RWPE2 (cell line): ENCODE data around the gene NBR1.
A peak's percentile ranks its signal among the peaks of the same experiment; 100 is the strongest.
"Not testable (repeated sequence)": the region's sequence is repeated elsewhere in the genome, so short reads cannot be mapped to it uniquely, and the experiment has no call there.

Source experiments
- ATAC-seq: fragments of 200-7000 bp; cut with Tn5 transposase; 3 replicates; pipeline ENCODE4 v1.9.1; 2021; ENCODE audit warnings: low read depth
- DNase-seq: peaks from one replicate; pipeline ENCODE4 v3.0.0-alpha.2; 2020; ENCODE audit warnings: low spot score
- H3K27ac ChIP-seq: fragments of 450-650 bp; 2 replicates; pipeline ENCODE4 v1.5.1; 2017; ENCODE audit warnings: mild to moderate bottlenecking; ENCODE audit not compliant: poor library complexity, severe bottlenecking
- H3K27me3 ChIP-seq: fragments of 250-450 bp; sonication (Bioruptor Pico); 2 replicates; pipeline ENCODE4 v1.5.1; 2021; ENCODE audit warnings: mild to moderate bottlenecking, moderate library complexity; ENCODE audit not compliant: insufficient read depth, poor library complexity, severe bottlenecking
- H3K36me3 ChIP-seq: fragments of 250-450 bp; sonication (Bioruptor Pico); 2 replicates; pipeline ENCODE4 v1.5.1; 2020; ENCODE audit warnings: low read depth, mild to moderate bottlenecking, moderate library complexity
- H3K4me1 ChIP-seq: fragments of 250-450 bp; sonication (Bioruptor Pico); 2 replicates; pipeline ENCODE4 v1.5.1; 2021; ENCODE audit warnings: mild to moderate bottlenecking, moderate library complexity; ENCODE audit not compliant: insufficient read depth, poor library complexity, severe bottlenecking
- H3K4me3 ChIP-seq: fragments of 250-450 bp; sonication (Bioruptor Pico); 2 replicates; pipeline ENCODE4 v1.5.1; 2021; ENCODE audit warnings: mild to moderate bottlenecking, moderate library complexity; ENCODE audit not compliant: severe bottlenecking
- H3K9me3 ChIP-seq: fragments of 250-450 bp; sonication (Bioruptor Pico); 2 replicates; pipeline ENCODE4 v1.5.1; 2021; ENCODE audit warnings: mild to moderate bottlenecking, moderate library complexity; ENCODE audit not compliant: severe bottlenecking
- CTCF ChIP-seq: fragments of 450-650 bp; IDR thresholded peaks from one replicate; pipeline ENCODE4 v1.5.1; 2017; ENCODE audit warnings: mild to moderate bottlenecking, moderate library complexity; ENCODE audit not compliant: poor library complexity, severe bottlenecking

Gene NBR1

GRCh38 chr17:43129671-43130010 is 41.4 kb upstream of the NBR1 start:
- Histone ChIP-seq H3K4me1 (peaks cover 15% of the 10 kb centered on the region), H3K27me3 (no peaks in the 10 kb centered on the region), H3K27ac (peak overlapping the region; percentile 98), H3K4me3 (peak overlapping the region; percentile 8), H3K36me3 (peaks cover 31% of the 10 kb centered on the region), H3K9me3 (no peaks in the 10 kb centered on the region)
- ATAC-seq (no peak), DNase-seq (no peak)
- TF ChIP-seq CTCF = no peak

- H3K9me3 ChIP-seq = no peaks in the 10 kb centered on the region
- no peak overlapping the region for H3K27ac ChIP-seq
- no peak for TF ChIP-seq CTCF
- no peak for ATAC-seq
- no peaks in the 10 kb centered on the region for H3K27me3 ChIP-seq
- peaks cover 15% of the 10 kb centered on the region for H3K4me1 ChIP-seq
- H3K36me3 ChIP-seq = peaks cover 31% of the 10 kb centered on the region
- no peak overlapping the region for H3K4me3 ChIP-seq
- DNase-seq = no peak
Observed at GRCh38 chr17:43132117-43132516, 38.9 kb upstream of the NBR1 start.

- not testable (repeated sequence) for H3K9me3 ChIP-seq, H3K4me3 ChIP-seq, H3K27ac ChIP-seq, ATAC-seq, H3K27me3 ChIP-seq, DNase-seq
- H3K36me3 ChIP-seq = peaks cover 26% of the 10 kb centered on the region
- H3K4me1 ChIP-seq = peaks cover 12% of the 10 kb centered on the region
Observed at GRCh38 chr17:43133439-43133838, 37.6 kb upstream of the NBR1 start.

GRCh38 chr17:43134774-43135453 is 36.1 kb upstream of the NBR1 start:
- ATAC-seq (no peak), DNase-seq (no peak)
- no peak overlapping the region for H3K27ac ChIP-seq
- peaks cover 25% of the 10 kb centered on the region for H3K36me3 ChIP-seq
- TF ChIP-seq CTCF = no peak
- H3K4me3 ChIP-seq = no peak overlapping the region
- H3K9me3 ChIP-seq = no peaks in the 10 kb centered on the region
- H3K27me3 ChIP-seq = no peaks in the 10 kb centered on the region
- peaks cover 3% of the 10 kb centered on the region for H3K4me1 ChIP-seq

- no peak overlapping the region for H3K27ac ChIP-seq
- no peak overlapping the region for H3K4me3 ChIP-seq
- H3K9me3 ChIP-seq = no peaks in the 10 kb centered on the region
- DNase-seq (no peak), ATAC-seq (no peak)
- TF ChIP-seq CTCF = no peak
- peaks cover 21% of the 10 kb centered on the region for H3K36me3 ChIP-seq
- H3K27me3 ChIP-seq = no peaks in the 10 kb centered on the region
- H3K4me1 ChIP-seq = no peaks in the 10 kb centered on the region
Observed at GRCh38 chr17:43135454-43135819, 35.6 kb upstream of the NBR1 start.

- H3K9me3 ChIP-seq, H3K27ac ChIP-seq, ATAC-seq: not testable (repeated sequence)
Observed at GRCh38 chr17:43136574-43136973, 34.4 kb upstream of the NBR1 start.

GRCh38 chr17:43138531-43138930 is 32.5 kb upstream of the NBR1 start:
- H3K4me3 ChIP-seq, H3K27ac ChIP-seq, H3K9me3 ChIP-seq, DNase-seq, H3K4me1 ChIP-seq, ATAC-seq, H3K27me3 ChIP-seq, H3K36me3 ChIP-seq: not testable (repeated sequence)

More at GRCh38 chr17:43136574-43136973, 34.4 kb upstream of the NBR1 start:
- H3K36me3 ChIP-seq = peaks cover 11% of the 10 kb centered on the region
- H3K4me1 ChIP-seq, DNase-seq, H3K4me3 ChIP-seq, H3K27me3 ChIP-seq: not testable (repeated sequence)
